Measurements from ENCODE around the gene PLBD2.

Gene PLBD2

DNA sequence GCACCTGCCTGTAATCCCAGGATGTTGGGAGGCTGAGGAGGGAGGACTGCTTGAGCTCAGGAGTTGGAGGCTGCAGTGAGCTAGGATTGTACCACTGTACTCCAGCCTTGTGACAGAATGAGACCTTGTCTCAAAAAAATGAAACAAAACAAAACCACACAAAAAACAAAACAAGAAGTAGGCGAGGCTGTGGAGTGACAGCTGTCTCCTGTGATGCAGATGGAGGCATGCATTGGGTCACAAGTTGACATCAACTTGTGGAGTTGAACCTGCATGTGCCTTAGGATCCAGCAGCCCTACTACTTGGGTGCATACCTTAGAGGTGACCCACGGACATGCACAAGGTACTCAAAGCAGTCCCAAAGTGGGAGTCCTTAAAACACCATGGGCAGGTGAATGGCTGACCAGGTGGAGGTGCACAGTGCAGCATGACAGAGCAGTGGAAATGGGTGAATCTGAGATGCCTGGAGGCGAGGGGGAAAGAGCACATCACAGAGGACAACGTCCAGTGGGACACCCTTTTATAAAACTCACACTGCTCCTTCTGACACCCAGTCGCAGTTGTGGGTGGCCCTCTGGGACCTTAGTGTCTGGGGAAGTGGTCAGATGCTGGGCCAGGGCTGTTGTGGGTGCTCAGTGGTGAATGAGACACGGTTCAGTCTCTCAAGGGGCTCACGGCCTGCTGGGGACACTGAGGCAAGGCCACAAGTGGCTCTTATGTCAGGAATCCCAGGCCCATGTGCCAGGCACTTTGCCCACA lies 12.7 kb downstream of the PLBD2 start:
- DNase-seq (no peak), ATAC-seq (no peak)

DNA sequence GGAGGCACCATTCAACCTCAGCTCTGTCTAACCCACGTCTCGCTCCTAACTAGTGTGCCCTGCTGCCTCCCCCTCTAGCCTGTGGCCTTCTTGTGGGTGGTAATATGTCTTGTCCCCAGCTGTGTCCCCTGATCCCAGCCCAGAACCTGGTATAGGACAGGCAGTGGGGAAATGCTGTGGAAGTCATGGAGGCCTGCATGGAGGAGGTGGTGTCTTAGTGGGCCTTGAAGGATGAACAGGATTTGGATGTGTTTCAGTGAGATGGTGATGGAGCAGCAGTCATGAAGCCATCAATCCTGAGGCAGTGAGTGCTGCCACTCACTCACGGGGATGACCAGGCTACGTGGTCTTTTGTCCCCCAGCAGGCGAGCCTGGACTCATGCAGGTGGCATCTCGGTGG lies 13.4 kb downstream of the PLBD2 start:
- DNase-seq (no peak), ATAC-seq (no peak)

DNA sequence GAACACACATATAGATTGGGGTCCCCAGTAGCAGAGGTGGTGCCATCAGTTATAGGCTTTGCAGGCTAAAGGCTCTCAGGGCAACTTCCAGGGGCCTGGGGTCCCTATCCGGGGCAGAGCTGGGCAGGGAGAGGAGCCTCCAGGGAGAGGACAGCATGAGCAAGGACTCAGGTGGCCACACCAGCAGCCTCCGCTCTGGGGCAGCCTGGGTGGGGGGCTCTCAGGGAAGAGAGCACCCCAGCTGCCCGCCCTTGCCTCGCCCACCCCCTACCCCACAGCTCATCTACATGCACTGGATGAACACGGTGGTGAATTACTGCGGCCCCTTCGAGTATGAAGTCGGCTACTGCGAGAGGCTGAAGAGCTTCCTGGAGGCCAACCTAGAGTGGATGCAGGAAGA lies 14.0 kb downstream of the PLBD2 start:
- DNase-seq (no peak), ATAC-seq (no peak)

DNA sequence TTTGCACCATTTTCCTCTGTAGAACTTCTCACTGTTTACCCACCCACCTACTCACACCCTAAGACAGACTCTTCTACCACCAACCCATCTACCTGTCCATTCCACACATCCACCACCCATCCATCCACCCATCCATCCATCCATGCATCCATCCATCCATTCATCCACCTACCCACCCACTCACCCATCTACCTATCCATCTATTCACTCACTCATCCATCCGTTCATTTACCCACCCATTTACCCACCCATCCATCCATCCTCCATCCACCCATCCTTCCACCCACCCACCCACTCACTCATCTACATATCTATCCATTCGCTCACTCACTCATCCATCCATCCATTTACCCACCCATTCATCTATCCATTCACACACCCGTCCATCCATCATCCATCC lies 15.1 kb downstream of the PLBD2 start:
- DNase-seq (no peak), ATAC-seq (no peak)

DNA sequence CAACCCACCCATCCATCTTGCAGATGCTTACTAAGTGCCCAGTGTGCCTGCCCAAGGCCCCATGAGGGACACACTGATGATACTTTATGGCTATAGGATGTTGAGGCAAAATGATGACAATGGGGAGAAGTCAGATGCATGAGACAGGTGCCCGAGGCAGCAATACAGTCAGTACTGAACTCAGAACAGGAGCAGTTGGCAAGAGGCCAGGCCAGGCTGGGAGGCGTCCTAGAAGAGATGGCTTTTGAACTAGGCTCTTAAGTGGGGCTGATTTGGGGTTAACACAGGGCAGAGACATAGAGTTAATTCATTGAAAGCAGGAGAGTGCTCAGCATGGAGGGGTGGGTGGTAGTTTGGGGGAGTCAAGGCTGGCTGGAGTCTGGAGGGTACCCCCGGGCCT lies 15.6 kb downstream of the PLBD2 start:
- ATAC-seq (no peak), DNase-seq (no peak)

DNA sequence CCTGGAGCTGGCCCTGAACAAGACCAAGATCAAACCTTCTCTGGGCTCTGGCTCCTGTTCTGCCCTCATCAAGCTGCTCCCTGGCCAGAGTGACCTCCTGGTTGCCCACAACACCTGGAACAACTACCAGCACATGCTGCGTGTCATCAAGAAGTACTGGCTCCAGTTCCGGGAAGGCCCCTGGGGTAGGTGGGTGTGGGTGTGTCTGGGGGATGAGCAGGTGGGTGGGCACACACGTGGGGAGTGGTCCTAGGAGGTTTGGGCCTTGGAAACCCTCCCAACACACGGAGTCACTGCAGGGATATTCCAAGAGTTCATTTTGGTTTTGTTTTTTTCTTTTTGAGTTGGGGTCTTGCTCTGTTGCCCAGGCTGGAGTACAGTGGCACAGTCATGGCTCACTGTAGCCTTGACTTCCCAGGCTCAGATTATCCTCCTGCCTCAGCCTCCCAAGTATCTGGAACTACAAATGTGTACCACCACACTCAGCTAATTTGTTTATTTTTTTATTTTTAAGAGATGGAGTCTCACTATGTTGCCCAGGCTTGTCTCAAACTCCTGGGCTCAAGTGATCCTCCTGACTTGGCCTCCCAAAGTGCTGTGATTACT lies 16.5 kb downstream of the PLBD2 start:
- ATAC-seq: no peak
- no peak for DNase-seq

DNA sequence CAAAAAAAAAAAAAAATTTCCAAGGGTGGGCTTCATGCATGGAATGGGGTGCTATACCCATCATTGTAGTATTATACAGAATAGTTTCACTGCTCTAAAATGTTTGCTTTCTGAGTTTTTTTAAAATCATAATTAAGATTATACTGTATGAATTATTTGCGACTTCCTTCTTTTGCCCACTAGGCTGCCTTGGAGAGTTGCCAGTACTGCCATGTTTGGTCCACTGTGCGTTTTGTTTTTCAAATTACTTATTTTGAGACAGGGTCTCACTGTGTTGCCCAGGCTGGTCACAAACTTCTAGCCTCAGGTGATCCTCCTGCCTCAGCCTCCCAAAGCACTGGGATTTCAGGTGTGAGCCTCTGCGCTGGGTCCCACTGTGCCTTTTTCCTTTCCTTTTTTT lies 19.9 kb downstream of the PLBD2 start:
- no peak for ATAC-seq
- no peak for DNase-seq

DNA sequence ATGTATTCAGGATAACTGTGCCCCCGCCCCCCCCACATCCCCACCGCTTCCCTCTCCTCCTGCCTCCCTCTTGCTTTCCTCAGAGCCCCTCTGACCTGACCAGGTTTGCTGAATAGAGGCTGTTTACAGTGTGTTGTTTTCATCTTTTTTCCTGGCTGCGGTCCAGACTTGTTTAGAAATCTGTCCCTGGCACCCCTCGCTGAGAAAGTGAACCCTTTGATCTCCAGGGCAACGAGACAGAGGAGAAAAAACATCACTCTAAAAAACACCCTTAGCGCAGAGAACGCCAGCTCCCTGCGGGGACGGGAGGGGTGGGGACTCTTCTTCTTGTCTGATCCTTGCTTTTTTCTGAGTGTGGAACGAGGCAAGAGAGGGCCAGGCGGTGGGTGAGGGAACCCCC lies 22.8 kb downstream of the PLBD2 start:
- no peak for ATAC-seq
- DNase-seq: no peak

DNA sequence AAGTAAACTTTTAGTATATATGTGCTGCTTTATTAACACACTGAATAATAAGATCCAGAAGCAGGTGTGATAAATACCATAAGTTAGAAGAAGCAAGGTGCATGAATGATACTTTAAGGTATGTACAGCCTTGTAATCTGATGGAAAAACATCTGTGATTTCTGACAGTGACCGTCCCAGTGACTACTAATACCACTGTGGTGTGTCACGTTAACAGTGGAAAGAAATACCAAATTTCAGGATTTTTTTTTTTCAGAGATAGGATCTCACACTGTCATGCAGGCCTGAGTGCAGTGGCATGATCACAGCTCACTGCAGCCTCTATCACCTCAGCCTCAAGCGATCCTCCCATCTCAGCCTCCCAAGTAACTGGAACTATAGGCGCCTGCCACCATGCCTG lies 23.8 kb downstream of the PLBD2 start:
- DNase-seq: no peak
- ATAC-seq: no peak

DNA sequence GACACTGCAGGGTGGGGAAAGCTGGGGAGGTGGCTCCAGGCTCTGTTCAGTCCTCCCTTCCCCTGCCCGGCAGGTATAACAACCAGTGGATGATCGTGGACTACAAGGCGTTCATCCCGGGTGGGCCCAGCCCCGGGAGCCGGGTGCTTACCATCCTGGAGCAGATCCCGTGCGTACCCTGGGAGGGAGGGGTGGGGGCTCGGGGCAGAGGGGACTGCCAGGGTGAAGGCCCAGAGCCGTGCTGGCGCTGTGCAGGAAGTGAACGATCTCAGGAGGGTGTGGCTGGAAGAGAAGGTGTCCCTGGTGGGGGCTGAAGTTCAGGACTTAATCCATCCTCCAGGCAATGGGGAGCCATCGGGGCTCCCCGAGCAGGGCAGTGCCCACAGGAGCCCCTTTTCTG lies 26.4 kb downstream of the PLBD2 start:
- ATAC-seq (no peak), DNase-seq (no peak)

DNA sequence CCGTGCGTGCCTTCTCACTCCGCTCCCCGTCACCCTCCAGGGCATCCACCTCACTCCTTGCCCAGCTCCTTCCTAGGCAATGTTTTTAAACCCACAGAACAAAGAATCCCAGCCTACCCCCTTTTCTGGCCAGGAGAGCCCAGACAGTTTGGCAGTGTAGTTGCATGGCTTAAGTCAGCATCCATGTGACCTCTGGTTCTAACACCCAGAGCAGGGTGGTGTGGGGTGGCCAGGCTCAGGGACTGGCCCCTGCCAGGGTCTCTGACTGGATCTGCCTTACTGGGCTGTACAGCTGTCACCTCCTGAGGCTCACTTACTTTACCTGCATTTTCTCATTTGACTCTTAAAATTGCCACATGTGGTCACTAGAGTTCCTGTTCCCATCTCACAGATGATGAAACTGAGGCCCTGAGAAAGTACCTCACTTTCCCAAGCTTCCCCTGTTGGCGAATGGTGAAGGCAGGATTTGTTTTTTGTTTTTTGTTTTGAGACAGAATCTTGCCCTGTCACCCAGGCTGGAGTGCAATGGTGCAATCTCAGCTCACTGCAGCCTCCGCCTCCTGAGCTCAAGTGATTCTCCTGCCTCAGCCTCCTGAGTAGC lies 27.0 kb downstream of the PLBD2 start:
- DNase-seq (no peak), ATAC-seq (no peak)

DNA sequence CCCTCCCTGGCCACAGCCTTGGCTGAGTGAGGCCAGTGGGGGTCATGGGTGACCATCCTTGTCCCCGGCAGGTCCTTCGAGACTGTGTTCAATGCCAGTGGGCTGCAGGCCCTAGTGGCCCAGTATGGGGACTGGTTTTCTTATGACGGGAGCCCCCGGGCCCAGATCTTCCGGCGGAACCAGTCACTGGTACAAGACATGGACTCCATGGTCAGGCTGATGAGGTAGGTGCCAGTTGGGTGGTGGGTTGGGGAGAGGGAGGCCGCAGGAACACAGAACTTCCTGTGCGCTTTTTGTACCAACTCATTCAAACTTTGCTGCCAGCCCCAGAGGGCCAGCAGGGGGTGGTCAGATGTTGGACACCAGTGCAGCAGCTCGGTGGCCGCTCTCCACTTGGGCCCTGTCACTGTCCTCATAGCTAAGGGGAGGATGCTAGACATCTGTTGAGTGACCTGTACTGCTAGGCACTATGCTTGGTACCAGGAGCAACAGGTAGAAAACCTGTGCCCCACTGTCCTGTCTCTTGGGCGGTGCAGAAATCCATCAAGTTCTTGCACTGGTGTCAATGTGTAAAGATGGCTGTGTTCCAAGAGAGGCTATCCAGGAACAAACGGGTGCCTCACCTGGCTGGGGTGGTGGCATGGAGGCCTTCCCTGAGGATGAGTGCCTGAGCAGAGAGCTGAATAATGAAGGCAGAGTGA lies 28.6 kb downstream of the PLBD2 start:
- DNase-seq: no peak

DNA sequence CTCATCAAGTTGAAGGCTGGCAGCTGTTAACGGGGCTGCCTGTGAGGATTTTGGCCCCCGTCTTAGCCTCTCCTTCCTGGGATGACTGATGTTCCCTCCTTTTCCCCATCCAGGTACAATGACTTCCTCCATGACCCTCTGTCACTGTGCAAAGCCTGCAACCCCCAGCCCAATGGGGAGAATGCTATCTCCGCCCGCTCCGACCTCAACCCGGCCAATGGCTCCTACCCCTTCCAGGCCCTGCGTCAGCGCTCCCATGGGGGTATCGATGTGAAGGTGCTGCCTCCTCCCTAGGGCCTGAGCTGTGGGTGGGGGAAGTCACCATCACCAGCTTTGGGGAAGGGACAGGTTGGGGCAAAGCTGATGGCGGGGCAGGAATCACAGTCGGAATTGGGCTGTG lies 29.2 kb downstream of the PLBD2 start:
- no peak for DNase-seq
- no peak for ATAC-seq

More for the DNA sequence above, 28.6 kb downstream of the PLBD2 start:
- no peak for ATAC-seq

DNA sequence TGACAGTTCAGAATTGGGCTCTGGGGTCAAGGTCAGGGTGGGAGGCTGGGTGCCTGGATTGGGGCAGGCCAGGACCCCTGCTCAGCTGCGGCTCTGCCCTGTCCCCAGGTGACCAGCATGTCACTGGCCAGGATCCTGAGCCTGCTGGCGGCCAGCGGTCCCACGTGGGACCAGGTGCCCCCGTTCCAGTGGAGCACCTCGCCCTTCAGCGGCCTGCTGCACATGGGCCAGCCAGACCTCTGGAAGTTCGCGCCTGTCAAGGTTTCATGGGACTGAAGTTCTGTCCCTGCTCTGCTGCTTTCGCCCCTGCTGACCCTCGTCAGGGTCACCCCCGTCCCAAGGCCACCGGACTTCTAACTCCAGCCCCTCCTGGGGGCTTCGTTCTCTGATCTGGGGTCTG lies 30.0 kb downstream of the PLBD2 start:
- DNase-seq (no peak), ATAC-seq (no peak)

DNA sequence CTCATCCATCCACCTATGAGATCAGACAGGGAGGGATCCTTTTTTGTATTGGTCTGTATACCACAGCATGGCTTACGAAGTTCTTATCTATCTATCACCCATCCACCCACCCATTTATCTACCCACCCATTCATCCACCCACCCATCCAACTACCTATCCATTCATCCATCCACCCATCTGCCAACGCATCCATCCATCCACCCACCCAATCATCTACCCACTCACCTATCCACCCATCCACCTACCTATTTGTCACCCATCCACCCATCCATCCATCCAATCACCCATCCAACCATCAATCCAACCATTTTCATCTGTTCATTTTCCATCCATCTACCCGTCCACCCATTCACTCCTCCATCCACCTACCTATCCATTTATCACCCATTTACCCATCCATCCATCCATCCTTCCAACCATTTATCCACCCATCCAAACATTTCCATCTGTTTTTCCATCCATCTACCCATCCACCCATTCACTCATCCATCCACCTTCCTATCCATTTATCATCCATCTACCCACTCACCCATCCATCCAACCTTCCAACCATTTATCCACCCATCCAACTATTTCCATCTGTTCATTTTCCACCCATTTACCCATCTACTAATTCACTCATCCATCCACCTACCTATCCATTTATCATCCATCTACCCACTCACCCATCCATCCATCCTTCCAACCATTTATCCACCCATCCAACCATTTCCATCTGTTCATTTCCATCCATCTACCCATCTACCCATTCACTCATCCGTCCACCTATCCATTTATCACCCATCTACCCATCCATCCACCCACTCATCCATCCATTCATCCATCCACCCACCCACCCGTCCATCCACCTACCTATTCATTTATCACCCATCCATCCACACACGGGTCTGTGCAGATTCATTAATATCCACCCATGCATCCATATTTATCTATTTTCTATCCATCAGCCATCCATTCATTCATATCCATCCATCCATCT lies 32.0 kb downstream of the PLBD2 start:
- no peak for ATAC-seq

DNA sequence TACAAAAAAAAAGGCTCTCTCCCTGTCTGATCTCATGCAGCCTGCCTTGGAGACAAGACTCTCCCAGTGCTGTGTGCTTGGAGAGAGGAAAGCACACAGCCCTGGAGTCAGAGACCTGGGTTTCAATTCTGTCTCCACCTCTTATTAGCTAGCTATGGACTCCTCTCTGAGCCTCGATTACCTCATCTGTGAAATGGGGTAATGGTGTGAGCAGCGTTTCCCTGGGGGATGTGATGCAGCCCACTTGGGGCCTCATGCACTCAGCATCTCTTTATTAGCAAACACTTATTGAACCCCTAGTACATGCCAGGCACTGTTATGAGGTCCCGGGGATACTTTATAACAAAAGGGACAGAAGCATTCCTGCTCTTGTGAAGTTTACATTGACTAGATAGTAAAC lies 32.8 kb downstream of the PLBD2 start:
- DNase-seq (no peak), ATAC-seq (no peak)

More for the DNA sequence above, 32.0 kb downstream of the PLBD2 start:
- DNase-seq: no peak

DNA sequence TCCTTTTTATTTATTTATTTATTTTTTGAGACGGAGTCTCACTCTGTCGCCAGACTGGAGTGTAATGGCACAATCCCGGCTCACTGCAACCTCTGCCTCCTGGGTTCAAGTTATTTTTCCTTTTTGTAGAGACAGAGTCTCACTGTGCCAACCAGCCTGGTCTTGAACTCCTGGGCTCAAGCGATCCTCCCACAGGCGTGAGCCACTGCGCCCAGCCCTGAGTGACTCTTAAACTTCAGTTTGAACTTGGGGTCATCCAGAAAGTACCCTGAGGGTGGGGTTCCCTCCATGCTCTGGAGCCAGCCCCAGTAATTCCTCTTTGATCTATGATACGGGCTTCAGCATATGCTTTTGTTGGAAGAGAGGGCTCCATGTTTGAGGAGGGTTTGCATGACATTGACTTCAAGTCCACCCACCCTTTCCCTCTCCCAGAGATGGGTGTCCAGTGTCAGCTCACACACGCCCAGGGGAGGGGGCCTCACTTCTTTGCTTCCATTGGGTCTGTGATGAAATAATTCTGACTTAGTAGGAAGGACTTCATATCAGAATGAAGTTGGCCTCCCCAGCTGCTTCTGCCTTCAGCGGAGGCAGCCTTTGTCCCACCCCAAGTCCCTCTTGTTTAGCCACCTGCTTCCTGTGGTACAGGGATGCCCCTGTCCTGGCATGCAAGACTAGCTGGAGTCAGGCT lies 33.4 kb downstream of the PLBD2 start:
- DNase-seq: no peak
- no peak for ATAC-seq

DNA sequence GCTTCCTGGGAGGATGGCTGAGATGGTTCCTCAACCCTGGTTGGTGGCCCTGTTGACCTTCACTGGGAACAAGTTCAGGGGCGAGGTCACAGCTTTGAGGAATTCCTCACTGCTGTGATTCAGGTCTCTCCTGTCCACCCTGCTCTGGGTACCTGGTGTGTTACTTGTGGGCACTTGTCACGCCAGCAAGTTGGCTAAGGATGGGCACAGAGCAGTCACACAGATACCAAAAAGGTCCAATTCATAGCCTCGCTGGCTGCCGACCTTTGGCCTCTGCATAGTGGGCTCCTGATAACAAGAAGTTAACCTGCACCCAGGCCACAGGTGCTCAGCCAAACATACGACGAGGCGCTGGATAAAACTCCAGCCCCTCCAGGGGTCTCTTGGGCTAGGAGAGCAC lies 34.1 kb downstream of the PLBD2 start:
- DNase-seq: no peak
- no peak for ATAC-seq

DNA sequence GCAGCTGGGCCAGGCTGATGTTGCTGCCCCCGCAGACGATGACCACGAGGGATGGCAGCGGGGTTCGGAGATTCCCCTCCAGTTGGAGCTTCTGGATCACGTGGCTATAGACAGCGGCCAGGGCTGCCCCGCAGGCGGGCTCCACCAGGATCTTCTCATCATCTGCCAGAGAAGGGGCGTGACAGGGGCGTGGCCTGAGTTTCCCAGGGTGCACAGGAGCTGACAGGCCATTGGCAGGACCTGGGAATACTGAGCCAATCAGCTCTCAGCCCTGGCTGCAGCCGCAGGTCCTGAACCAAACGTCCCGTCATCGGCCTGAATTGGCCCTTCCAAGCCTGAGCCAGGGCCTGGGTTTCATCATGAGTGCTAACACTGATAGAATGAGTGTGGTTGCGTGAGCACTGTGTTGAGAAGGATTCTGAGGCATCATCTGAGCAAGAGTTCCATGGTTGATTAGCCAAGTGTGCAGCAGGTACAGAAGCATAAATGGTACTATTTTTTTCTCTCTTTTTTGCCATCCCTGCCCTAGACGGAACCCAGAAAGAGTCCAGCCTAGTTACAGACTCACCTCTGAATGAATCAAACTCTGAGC lies 34.7 kb downstream of the PLBD2 start:
- DNase-seq (no peak), ATAC-seq (no peak)

DNA sequence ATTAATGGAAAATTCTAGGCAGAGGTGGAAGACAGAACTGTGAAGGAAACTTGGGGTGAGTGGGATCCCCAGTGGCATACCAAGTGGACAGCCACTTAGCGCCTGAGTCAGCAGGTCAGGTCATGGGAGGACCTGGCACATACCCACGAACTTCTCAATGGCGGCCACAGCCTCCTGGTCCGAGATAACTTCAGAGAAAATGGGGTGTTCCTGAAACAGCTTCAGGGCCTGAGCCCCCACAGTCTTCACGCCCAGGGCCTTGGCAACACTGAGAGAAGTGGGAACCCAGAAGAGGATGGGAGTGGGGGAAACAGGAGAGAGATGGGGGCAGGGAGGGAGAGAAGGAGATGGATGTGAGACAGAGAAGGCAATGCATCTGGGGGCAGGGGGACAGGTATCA lies 35.4 kb downstream of the PLBD2 start:
- ATAC-seq (no peak), DNase-seq (no peak)

DNA sequence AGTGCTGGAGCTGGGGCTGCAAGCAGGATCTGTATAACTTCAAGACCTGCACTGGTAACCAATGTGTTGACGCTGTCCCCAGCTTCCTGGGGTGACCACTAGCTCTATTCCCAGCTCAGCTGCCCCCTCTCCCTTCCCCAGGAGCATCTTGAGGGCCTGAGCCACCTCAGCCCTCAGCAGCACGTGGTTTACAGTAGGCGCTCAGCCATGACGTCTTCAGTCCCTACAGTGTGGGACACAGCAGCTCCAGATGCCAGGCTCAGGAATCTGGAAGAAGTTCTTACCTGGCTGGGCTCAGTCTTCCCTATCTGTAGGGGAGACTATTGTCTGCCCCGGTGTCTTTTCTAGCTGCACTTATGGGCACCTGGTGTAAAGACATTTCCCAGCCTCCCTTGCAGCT lies 36.7 kb downstream of the PLBD2 start:
- ATAC-seq: no peak
- DNase-seq: no peak
